Ramos (cell line): ENCODE measurements around the gene ICA1.

Source experiments
- in situ Hi-C: fragments of 300-500 bp; cut with MboI; formaldehyde crosslinking; loops from one replicate; pipeline ENCODE4 v1.14.3; 2022; ENCODE audit warnings: low sequenced_read_pairs; ENCODE audit not compliant: unreplicated experiment

ICA1 gene

DNA sequence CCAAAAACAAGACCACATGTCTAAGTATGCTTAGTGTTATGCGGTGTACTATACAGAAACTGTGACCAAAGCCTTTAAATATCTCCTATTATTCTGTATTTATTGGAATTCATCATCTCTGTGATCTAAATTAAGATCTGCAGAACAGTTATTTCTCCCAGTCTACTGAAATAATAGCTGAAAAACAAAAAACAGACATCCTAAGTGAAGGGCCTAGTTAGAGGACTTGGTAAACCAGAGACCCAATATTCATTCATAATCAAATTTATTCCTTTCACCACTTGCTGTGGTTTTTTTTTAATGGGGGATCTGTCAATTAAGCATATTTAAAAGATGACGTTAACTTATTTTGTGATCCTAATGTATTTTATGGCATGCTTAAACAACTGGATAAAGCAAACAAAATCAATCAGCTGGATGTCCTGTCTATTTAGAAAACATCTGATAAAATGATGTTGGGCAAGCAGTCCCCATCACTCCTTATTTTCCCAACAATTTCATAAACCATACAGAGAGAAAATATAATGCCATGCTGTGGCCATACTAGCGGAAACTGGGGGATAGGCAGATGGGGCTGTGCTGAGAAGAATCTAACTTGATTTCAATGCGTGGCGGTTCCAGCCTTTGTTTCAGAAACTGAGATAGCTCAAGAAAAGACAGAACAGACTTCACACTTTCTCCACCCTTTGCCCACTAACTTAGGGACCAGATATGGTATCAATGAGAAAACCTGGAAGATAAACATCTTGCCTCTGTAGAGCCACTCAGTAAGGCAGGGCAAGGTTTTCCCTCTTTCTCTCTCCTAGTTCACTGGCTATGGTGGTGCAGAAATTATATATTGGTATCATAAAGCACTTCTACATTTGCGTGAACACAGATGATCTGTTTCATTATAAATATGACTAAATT lies 32.9 kb downstream of the ICA1 start:
- in situ Hi-C loops, result no loop called here

GRCh38 chr7:8228068-8228467 lies 33.9 kb downstream of the ICA1 start:
- in situ Hi-C loops, result no loop called here

- in situ Hi-C loops, result no loop called here
Measured at GRCh38 chr7:8227261-8227660, 34.7 kb downstream of the ICA1 start.

DNA sequence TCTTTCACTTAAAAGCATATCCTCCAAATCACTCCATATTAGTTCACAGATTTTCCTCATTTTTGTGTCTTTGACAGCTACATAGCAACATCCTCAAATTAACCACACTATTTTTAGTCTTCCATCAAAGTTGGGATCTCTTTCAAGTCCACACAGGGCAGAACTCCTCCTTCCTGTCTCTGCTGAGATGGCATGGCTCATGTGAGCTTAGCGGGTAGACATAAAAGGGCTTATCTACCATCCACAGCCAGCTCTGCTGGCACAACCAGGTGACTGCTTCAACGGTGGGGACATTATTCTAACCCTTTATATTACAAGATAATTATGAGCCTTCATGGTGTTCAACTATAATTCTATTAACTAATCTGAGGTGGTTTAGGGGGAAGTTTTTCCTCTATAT lies 35.5 kb downstream of the ICA1 start:
- in situ Hi-C loops, result no loop called here

GRCh38 chr7:8221567-8221966 lies 40.4 kb downstream of the ICA1 start:
- in situ Hi-C loops, result loop anchor here (25.0 kb wide), 3 partner anchors 634 to 1259 kb away; no protein-coding TSS in a partner anchor

DNA sequence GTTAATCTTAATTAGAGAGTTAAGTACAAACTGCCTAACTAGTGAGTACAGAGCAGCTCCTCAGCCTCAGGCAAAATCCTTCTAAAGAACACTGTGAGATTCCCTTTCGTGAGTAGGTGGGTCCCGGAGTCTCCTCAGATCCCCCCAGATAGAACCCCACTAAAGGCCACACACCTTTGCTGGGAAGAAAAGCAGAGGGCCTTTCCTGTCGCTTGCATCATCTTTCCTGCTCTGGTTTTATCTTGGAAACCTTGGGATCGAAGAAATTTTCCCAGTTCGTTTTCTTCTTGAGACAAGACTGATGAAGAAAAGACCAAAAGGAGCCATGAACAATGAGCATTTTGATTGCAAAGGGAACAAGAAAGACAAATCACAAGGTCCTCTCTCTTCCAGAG lies 40.9 kb downstream of the ICA1 start:
- in situ Hi-C loops, result loop anchor here (25.0 kb wide), 3 partner anchors 634 to 1259 kb away; no protein-coding TSS in a partner anchor

GRCh38 chr7:8220376-8221100 lies 41.4 kb downstream of the ICA1 start:
- in situ Hi-C loops, result loop anchor here (25.0 kb wide), 3 partner anchors 633 to 1258 kb away; no protein-coding TSS in a partner anchor

GRCh38 chr7:8217200-8218068 lies 44.5 kb downstream of the ICA1 start:
- in situ Hi-C loops, result loop anchor here (25.0 kb wide), 3 partner anchors 630 to 1255 kb away; no protein-coding TSS in a partner anchor

DNA sequence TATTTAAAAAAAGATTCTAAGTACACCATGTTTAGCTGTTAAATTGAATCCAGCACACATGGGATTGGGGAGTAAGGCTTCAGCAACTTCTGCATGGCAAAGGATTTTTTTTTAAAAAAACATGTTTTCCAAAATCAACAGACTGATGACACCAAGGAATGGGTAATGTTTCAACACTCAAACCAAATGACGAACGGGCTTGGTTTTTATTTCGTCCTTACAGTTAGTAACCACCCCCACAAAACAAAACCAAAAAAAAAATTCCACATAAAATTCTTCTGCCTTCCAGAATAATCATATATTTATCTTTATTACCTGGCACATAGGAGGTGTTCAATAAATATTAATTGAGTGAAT lies 45.7 kb downstream of the ICA1 start:
- in situ Hi-C loops, result loop anchor here (25.0 kb wide), 3 partner anchors 629 to 1254 kb away; no protein-coding TSS in a partner anchor

GRCh38 chr7:8215648-8216333 lies 46.2 kb downstream of the ICA1 start:
- in situ Hi-C loops, result loop anchor here (25.0 kb wide), 3 partner anchors 628 to 1253 kb away; no protein-coding TSS in a partner anchor

DNA sequence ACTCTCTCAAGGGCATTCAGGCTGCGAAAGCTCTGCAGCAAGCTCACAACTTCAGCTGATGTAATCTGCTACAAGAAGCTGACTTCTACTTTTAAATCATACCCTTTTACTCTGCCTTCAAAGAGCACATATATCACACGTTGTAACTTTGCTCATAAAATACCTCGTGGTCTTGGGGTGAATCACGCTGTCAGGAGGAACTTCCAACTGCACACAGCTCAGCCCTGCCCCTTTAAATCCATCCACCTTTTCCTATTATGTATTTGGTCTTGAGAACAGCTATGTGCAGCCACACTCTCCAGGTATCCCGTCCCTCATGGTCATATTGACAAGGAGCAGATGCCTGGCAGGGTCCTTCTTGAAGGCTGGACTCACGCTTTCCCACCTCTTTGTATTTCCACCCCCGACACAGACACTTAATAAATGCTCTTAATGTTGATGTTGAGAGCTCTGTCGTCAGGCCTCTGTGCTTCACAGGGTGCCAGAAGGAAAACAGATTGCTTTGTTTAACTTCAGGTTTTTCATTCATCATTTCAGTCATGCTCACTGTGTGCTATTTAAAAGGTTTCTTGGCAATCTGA lies 47.6 kb downstream of the ICA1 start:
- in situ Hi-C loops, result loop anchor here (25.0 kb wide), 3 partner anchors 627 to 1252 kb away; no protein-coding TSS in a partner anchor

DNA sequence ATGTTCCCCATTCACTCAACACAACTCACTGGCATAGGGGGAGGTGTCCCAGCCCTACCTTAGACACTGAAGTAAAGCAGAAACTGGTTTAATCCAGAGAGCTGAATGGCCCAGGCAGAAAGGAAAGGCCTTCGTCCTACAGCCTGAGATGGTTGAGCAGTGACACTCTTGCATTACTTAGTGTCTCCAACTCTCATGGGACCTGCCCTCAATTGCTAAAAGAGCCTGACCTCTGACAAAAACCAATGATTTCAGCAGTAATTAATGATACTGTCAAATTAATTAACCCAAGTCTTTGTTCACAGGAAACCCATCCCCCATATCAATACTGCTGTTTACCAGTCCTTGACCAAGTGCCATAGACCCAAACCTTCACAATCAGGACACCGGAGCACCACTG lies 48.6 kb downstream of the ICA1 start:
- in situ Hi-C loops, result loop anchor here (25.0 kb wide), 3 partner anchors 626 to 1251 kb away; no protein-coding TSS in a partner anchor

GRCh38 chr7:8212638-8213037 lies 49.3 kb downstream of the ICA1 start:
- in situ Hi-C loops, result loop anchor here (25.0 kb wide), 3 partner anchors 625 to 1250 kb away; no protein-coding TSS in a partner anchor

DNA sequence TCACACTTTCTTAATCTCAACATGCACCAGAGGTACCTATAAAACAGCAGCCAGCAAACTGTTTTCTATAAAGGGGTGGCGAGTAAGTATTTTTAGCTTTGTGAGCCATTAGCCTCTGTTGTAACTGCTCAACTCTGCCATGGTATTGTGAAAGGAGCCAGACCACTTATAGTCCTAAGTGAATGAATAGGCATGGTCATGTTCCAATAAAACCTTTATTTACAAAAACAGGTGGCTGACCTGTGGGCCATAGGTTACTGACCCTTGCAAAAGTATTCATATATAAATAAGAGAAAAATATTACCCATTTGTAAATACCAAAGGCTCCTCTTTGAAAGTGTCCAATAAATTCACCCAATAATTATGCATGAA lies 50.3 kb downstream of the ICA1 start:
- in situ Hi-C loops, result loop anchor here (25.0 kb wide), 3 partner anchors 624 to 1249 kb away; no protein-coding TSS in a partner anchor

DNA sequence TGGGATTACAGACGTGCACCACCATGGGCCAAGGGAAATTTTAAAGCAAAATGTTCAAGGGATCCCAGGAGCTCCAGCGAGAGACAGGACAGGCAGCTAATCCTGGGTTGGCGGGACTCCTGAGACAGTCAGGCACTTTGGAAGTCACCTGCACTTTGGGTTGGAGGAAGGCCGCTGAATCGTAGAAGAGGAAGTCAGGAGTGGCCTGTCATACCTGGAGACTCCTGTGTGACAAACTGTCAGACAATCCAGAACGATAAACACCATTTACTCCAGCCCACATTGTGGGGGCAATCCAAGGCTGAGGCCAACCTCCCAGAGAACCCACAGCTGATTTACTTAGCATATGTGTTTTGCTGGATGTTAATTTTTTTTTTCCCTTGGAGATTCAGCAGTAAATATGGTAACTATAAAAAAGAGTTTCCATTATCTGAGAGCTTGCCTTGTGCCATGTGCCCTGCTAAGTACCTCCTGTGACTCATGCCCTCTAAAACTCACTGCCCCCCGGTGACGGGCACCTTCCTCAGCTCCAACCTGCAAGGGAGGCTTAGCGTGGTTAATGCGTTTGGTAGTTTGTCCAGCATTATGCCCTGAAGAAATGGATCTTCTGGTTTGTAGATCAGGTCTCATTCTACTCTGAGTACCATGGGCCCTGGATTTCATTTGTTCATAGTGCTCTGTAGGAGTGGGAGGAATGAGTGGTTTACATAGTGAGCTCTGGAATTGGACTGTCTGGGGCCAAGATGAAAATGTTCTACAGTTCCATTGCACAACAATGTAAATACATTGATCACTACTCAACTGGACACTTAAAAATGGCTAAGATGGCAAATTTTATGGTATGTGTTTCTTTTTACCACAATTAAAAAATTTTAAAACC lies 50.9 kb downstream of the ICA1 start:
- in situ Hi-C loops, result loop anchor here (25.0 kb wide), 3 partner anchors 624 to 1249 kb away; no protein-coding TSS in a partner anchor

DNA sequence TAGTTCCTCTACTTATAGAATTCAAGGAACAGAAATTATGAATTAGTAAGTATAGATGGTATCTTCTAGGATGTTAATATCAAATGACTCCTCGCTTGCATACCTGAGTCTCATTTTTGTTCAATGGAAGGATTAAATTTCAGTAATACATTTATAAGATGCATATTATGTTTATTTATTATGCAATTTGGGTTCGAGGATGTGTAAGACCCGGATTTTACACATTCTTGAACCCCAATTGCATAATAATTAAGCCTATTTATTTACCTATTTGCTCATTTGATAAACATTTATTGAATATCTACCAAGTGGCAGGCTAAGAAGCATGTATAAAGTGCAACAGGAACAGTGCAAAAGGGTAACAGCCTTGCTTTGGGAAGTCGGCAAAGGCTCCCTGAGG lies 52.6 kb downstream of the ICA1 start:
- in situ Hi-C loops, result loop anchor here (25.0 kb wide), 3 partner anchors 622 to 1247 kb away; no protein-coding TSS in a partner anchor

DNA sequence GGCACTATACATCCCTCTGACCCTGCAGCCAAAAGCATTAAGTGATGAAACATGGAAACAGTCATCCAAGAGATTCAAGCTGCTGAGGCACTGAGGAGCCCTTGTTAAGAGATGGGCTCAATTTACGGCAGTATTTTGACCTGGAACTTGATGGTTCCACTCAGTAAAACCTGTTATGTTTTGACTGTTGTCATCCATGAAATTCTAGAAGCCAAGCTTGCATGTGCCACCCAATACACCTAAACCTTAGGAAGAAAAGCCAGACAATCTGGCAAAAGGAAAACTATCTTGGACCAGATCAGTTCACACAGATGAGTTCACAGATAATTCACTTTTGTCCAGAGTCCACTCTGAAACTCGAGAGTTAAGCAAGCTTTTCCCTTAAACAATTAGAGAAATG lies 53.2 kb downstream of the ICA1 start:
- in situ Hi-C loops, result loop anchor here (25.0 kb wide), 3 partner anchors 622 to 1247 kb away; no protein-coding TSS in a partner anchor

- in situ Hi-C loops, result loop anchor here (25.0 kb wide), 3 partner anchors 620 to 1245 kb away; no protein-coding TSS in a partner anchor
Measured at GRCh38 chr7:8206956-8207355, 55.0 kb downstream of the ICA1 start.
